NCI-H1694 (cell line): ENCODE measurements around the gene COX7A2L.
"Not testable (repeated sequence)": the region's sequence is repeated elsewhere in the genome, so short reads cannot be mapped to it uniquely, and the experiment has no call there.

Experiments
- DNase-seq: peaks from one replicate; lab custom pipeline; 2025; lab: John Stamatoyannopoulos, UW

The COX7A2L gene

DNA sequence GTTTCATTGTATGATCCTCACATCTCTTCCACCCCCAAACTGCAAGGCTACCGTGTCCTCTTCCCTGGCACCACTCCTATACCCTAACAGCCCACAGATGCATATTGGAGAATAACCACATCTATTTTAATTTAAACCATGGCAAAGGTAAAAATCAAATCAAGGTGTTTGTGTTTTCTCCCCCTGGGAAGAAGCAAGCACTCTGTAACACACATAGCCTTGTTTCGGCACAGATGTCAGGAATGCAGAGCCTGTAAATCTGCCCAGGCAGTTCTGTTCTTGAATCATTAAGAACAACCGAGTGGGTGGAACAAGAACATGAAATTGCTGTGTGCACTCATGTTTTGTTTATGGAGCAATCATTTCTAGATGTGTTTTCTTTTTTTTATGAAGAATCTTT is 6.8 kb upstream of the COX7A2L start:
- DNase-seq, result peak; percentile 60

DNA sequence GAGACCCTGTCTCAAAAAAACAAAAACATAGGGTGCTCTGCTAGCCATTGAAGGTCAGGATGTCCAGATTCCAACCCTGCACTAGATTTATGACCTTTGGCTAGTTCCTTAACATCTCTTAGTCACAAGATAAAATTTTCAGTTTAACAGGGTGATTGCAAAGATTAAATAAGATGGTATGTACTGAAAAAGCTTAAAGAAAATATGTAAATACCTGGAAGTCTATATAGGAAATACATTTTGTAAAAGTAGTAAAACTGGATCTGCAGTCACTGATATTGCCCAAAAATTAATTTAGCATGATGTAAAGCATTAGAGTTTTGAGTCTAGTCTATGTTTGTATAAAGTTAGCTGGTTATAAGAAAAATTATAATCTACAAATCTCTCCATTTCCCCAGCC is 5.4 kb upstream of the COX7A2L start:
- no peak for DNase-seq

DNA sequence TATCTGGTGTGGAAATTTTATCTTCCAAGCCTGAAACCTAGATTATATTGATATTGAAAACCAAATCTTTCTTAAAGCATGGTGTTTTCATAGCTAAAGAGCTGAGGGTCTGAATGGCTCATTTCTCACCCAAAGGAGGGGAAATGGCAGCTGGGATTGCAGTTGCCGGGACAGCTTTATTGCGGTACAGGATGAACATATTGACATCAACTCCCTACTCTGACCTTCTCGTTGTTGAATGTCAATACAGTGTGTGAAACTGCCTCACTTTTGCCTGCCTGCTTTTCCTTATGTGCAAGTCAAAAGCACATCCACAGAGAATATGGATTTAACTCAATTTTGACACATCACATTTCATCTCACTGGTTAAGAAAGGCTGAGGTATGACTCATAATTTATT is 3.6 kb upstream of the COX7A2L start:
- peak; percentile 65 for DNase-seq

DNA sequence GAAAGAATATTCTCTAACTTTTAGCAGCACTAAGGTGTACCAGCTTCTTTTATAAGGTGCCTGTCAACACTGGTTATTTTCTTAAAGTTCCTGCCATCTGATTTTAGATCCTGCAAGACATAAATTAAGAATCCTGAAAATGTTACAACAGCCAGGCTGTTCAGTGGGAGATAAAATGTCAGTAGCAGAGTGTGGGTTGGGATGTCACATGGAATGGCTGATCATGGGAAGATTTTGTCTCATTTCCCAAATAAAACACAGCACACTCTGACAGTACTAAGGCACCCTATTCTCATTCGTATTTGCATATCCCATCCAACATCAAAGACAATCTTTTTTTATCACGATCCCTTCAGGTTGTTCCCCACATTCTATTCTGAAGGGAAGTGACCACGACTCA is 2.4 kb upstream of the COX7A2L start:
- no peak for DNase-seq

DNA sequence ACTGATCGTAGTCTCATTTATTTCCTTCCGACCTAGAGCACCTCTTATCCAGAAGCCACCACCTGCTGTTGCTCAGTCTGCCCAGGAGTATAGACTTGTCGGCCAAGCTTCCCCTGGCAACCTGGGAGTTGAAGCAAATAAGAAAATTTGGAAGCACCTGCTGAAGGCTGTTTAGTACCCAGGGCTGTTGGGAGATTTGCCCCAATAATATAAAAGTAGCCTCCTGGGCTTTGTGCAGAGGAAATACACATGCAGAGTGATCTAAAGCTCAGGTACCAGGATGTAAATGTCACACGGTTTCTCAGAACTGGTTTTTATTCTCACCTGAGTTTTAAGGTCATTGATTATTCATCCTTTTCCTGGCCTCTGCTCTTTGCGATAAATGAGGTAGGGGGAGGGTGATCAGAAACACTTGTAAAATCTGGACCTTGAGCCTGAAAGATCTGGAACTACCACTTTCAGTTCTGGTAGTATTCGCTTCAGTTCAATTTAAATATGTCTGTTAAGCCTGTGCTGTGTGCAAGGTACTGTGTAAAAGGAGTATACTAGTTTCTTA is 789 bp upstream of the COX7A2L start:
- no peak for DNase-seq

DNA sequence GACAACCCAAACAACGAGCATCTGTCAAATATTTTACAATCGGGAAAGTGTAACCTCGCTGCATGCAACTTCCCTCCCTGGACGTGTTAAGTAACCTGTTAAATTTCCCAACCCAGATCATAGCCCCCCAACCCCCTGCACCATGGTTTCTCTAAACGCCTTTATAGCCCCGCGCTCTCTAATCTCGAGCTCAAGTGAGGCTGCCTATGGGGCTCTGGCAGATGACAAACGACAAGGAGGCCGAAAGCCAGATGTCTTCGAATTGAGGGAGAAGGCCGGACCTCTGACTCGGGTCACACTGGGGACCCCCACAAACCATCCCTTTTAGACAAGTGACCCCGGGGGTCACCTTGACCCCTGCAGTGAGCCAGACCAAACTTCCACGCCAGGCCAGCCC is 526 bp downstream of the COX7A2L start:
- no peak for DNase-seq

DNA sequence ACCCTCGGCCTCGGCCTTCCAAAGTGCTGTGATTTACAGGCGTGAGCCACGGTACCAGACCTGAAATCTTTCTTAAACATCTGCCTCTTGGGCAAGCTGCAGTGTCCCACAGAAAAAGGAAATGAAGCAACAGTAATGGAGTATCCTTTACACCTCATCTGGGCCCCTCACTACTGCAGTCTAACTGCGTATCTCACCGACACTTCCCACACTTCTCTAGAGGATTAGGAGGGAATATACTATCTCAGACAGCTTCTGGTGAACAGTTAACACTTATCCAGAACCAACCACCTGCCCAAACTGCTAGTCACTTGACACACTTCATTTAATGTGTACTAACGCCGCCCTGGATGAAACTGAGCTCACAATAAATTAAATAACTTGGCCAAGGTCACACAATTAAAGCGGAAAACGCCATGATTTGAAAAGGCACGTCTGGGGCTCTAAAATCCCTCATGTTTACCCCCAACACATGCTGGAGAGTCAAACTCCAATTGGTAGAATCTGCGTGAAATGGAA is 993 bp downstream of the COX7A2L start:
- no peak for DNase-seq

DNA sequence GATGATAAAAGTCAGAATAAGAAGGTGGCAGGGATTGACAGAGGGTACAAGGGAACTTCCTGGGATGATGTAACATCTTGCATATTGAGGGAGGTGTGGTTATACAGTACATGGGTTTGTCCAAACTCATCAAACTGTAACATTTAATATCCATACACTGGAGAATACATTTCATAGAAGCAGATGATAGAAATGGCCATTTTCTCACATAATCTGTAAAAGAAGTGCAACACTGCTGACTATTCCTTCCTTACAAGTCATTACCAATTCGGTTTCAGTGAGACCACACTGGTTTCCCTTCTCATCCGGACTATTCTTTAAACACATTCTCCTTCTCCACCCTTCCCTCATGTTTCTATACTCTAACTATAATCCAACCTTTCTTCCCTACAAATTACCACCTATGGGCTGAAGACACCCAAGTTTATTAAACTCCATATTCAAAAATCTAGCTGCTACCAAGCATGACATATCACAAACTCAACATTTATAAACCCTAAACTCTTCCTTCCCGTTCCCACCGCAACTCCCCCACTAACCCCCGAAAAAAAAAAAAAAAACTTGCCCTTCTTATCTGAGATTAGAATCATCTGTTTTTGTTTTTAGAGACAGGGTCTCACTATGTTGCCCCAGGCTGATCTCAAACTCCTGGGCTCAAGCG is 1.6 kb downstream of the COX7A2L start:
- no peak for DNase-seq

DNA sequence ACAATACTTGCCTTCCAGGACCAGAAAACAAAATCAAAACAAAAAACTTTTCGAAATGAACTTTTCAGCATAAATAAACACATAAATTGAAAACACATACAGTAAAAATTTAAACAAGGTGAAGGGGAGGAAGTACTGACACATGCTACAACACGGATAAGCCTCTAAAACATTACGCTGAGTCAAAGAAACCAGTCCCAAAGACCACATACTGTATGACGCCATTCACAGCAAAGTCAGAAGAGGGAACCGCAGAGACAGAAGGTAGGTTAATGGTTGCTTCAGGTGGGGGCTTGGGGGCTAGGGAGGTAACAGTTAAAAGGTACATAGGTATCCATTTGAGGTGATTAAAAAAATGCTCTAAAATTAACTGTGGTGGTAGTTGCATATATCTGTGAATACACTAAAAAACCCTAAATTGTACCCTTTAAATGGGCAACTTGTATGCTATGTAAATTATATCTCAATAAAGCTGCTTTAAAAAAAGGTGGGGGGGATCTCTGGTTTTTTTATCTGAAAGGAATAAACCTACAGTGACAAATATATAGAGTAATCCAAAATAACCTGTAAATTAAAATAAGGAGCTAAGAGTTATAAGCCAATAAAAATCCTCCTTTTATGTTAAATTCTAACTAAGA is 7.1 kb downstream of the COX7A2L start:
- DNase-seq, result no peak

DNA sequence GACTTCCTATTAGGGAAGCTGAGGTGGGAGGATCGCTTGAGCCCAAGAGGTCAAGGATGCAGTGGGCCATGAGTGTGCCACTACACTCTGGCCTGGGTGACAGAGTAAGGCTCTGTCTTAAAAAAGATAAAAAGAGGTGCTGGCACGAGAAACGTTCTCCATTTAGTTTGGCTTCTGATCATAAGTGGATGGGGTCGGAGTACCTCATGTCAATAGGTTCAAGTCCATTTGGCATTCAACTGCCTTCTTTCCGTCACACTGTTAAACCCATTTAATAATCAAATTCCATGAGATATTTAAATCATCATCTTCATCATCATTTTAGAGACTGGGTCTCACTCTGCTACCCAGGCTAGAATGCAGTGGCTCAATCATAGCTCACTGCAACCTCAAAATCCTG is 9.2 kb downstream of the COX7A2L start:
- no peak for DNase-seq

DNA sequence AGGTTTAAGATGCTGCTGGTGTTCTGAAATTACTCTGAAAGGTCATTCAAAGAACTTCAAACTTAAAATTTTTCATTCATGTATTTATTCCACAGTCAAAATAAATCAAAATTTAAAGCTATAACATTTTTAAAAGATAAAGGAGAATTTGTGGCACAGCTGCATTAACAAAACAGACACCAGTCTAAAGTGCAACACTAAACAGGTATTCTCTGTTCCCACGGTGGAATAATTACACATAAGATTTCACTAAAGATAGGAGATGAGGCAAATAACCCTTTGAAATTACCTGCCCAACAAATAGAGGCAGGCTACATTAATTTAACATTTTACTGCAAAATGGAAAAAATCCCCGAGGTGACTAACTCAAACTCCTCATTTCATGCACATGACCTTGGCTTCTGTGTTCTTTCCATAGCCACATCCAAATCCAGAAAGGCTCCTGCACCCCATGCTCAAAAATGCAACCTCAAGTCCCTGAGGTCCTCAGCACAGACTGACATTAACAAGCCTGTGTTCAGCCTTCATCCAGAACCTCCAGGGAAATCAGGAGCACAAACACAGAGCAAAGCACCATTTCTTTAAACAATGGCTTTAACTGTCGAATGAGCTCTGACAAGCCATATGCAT is 10.5 kb downstream of the COX7A2L start:
- DNase-seq, result no peak

DNA sequence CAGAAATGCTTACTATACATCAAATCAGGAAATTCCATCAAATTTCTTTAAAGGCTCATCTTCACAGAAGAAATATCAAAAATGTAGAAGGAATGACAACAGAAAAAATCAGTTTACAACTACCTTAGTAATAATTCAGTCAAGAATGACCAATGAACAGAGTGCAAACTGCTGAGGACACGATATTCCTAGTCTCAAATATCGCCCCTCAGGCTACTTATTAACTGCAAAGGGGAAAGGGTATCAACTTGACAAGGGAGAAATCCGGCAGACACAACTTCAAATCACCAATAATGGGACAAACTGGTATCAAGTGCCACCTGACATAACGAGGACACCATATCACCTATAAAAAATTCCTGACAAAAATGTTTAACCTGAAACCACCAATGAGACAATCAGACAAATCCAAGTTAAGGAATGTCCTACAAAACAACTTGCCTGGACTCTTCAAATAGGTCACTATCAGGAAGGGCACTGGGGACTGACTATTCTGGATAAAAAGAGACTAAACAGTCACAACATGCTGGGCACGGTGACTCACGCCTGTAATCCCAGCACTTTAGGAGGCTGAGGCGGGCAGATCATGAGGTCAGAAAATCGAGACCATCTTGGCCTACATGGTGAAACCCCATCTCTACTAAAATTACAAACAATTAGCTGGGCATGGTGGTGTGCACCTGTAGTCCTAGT is 12.8 kb downstream of the COX7A2L start:
- no peak for DNase-seq

DNA sequence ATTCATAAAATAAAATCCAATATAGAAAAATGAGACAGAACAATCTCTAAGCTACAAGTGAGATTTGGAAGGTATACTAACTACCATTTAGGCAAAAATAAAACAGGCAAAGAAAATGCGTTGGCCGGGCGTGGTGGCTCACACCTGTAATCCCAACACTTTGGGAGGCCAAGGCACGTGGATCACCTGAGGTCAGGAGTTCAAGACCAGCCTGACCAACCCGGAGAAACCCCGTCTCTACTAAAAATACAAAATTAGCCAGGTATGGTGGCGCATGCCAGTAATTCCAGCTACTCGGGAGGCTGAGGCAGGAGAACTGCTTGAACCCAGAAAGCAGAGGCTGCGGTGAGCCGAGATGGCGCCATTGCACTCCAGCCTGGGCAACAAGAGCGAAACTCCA is 13.5 kb downstream of the COX7A2L start:
- not testable (repeated sequence) for DNase-seq

DNA sequence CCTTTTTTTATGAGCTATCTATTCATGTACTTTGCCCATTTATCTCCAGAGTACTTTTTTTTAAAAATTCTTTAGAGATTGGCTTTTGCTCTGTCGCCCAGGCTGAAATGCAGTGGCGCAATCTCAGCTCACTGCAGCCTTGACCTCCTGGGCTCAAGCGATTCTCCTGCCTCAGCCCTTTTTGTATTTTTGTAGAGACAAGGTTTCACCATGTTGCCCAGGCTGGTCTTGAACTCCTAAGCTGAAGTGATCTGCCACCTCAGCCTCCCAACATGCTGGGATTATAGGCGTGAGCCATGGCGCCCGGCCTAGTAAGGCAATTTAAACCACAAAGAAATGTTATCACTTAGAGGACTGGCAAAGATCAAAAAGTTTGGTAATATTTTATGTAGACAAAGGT is 14.2 kb downstream of the COX7A2L start:
- DNase-seq, result not testable (repeated sequence)

DNA sequence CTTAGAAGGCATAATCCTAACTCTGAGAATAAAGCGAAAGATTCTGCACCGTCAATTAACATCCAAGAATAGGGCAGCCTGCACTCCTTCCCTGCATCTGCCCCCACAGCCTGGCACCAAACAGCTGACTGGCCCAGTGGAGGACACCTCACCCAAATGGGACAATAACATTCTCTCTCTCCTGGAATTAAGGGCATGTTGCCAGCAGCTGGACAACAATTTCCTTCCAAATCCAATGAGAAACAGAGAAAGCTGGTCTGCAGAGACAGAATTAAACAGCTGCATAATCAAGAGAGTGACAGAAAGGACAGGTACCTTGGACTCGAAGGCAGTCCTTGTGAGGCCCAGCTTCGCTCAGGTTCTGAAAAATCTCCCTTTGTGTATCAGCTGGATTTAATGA is 15.0 kb downstream of the COX7A2L start:
- DNase-seq, result no peak

DNA sequence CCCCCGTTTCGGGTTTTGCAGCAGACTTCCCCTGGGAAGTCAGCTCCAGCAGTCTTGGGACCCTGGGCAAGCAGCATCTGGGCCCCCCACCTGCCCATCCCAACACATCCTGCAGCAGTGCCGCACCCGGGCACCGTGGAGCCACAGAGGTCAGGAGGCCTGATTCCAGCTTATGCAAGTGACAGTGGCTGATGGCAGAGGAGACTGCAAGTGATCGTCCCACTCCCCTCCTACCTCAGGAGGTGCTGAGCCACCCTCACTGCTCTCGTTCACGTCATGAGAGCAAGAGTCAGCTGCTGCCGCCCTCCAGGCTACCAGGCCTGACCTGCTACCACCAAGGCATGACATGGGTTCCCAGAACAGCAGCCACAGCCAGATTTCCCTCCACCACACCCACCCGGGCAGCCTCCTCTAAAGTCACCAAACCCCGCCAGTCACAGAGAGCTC is 18.2 kb downstream of the COX7A2L start:
- no peak for DNase-seq

DNA sequence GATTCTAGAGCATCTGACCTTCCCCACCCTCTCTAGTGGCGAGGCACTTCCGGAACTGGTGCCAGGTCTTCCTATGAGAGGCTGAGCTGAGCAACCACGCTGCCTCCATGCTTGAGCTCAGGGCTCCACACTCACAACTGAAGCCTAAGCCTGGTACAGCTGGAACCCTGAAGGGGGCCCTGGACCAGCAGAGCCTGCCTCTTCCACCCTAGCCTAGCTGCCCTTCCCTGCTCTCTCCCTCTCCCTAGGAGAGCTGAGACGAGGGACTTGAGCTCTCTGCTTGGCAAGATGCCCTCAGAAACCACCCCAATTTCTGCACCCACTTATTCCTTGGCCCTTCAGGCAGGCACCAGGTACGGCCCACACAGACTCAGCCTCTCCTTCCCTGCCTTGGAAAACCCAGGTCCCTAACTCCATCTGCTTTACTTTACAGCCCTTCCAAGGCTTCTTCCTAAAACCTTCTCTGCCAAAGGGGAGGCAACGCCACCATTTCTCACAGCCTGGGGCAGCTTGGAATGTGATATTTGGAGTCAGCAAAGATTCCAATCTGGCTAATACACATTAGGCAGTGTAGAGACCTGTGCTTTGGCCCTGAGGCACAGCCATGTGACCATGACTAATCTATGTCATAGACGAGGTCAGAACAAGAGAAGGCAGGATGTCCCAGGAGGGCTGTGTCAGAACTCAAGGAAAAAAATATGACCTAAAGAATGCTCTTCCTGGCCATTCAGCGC is 18.8 kb downstream of the COX7A2L start:
- no peak for DNase-seq

DNA sequence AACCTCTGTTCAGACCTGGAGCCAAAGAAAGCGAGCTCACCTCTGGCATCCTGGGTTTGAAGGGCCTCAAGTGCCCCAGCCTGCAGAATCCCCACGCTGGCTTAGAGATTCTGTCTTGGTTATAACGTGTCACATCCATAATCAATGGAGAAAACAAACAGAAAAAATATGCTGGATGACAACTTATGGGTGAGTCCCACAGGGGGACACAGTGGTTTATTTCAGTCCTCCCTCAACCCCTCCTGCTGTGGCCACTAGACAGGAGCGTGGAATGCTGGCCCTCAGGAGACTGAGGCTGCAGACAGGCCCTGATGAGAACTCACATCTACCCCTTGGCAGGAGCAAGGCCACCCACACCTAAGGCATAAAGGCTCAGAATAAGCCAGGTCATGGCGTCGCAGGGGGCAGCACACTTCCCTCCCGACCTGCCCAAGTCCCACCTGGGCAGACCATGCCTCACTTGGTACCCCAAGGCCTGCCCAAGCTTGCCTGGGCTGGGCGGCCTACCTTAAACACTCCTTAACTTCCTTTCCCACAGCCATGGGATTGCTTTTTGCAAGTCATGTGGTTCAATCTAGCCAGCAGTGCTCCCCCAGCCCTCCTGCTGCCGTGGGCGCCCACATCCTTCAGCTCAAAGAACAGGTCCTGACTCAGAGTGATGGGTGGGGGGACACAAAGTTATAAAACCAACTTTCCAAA is 19.9 kb downstream of the COX7A2L start:
- no peak for DNase-seq

DNA sequence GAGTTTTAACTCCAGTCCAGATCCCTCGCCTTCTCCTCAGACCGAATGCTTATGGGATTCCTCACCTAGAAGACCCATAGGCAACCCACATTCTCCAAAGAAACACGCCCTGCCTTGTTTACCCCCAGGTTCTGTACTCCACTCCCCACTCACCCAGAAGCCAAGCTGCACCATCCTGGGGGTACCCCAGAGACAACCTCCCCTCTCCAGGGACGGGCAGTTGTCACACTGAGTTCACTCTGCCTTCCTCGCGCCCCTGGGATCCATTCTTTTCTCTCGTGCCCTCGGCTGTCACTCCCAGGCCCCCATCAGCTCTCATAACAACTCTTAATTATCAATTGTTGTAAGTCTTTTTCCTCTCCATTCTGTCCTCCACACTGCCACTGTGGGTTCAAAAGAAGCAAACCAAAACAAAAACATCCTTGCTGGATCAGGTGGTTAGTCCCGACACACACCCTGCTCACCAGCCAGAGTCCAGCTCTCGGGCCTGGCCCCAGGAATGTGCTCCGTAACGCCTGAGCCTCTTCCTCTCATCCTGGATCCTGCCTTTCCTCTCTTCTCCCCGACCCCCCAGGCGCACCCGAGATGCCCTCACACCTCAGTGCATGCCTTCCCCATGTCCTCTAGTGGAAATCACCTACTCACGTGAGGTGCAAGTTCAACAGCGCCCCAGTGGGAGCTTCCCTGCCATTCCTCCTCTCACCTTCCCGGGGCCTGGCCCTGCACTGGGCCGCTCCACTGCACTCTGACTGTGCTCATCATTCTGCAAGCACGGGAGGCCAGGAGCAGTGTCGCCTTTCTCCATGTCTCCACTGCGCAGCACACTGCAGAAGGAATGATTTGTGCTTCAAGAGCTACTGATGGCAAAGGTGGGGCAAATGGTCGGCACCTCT is 20.7 kb downstream of the COX7A2L start:
- no peak for DNase-seq
